C4-2B (cell line): ENCODE data around the gene PROCR.

ENCODE experiments used
- CTCF ChIP-seq: fragments of 450-650 bp; conservative IDR thresholded peaks from 2 replicates; pipeline ENCODE4 v1.5.1; 2017; ENCODE audit warnings: mild to moderate bottlenecking
- ZFX ChIP-seq: fragments of 450-650 bp; IDR thresholded peaks from 2 replicates; pipeline ENCODE4 v1.6.1; 2017

GRCh38 chr20:35146299-35146919, 25.5 kb upstream of the PROCR start:
- no peak for TF ChIP-seq CTCF
- no peak for TF ChIP-seq ZFX
